Mucosa of descending colon (tissue), 3 donors: ENCODE results near the gene CLCN5. TPM values are rescaled to one million over a fixed set of nuclear protein-coding genes. Genes with fewer than 3 reads are reported as not detected.

Experiments
- ATAC-seq: fragments of 200-7000 bp; cut with Tn5 transposase; one replicate; pipeline ENCODE4 v1.9.1; 2020; ENCODE audit warnings: mild to moderate bottlenecking, moderate library complexity
- DNase-seq, 3 donors: peaks; one replicate each; pipeline ENCODE4 v3.0.0-alpha.2; 2020
- H3K36me3 ChIP-seq: fragments of 200-600 bp; one replicate; pipeline ENCODE4 v1.8.0; 2021; ENCODE audit warnings: low read depth, mild to moderate bottlenecking
- H3K4me1 ChIP-seq: fragments of 200-600 bp; one replicate; pipeline ENCODE4 v1.8.0; 2021; ENCODE audit warnings: low read depth, mild to moderate bottlenecking
- H3K4me3 ChIP-seq: fragments of 200-600 bp; one replicate; pipeline ENCODE4 v1.8.0; 2021; ENCODE audit warnings: mild to moderate bottlenecking
- H3K9me3 ChIP-seq: fragments of 200-600 bp; one replicate; pipeline ENCODE4 v1.8.0; 2021; ENCODE audit warnings: mild to moderate bottlenecking
- intact Hi-C, 2 donors: fragments of 100-400 bp; cut with DNase I in 1 of 2; cut with micrococcal nuclease in 1 of 2; formaldehyde crosslinking; loops; one replicate each; pipeline versions ENCODE4 v1.11.0 to v1.11.1; 2022; cut with DNase I, micrococcal nuclease
- total RNA-seq, 3 donors: library from RNA; stranded (reverse); fragmentation: NEBNext Ultra II Directional in 2 of 3; extraction: Animal tissue kit (Norgen Biotek cat#: 25700) in 2 of 3; gene quantifications; one replicate each; pipeline versions ENCODE4 v1.2.1 to v1.2.4, GENCODE V29; 2021 to 2023
- TF ChIP-seq, protein P1 (sequence below): fragments of 200-600 bp; IDR thresholded peaks from one replicate; pipeline ENCODE4 v1.8.0; 2022; ENCODE audit warnings: antibody characterized with exemption, mild to moderate bottlenecking
- donor health status: DM: no; HTN: no; CAD: no; lungs with moderate emphysema.
- donor health status: DM: no; HTN: no; CAD: no.
- donor health status: DM: no; HTN: yes; CAD: no.

Gene CLCN5
- total RNA-seq, 3 donors from 2014 or later, result 5.4 to 11.9 (median 10.0) TPM

DNA sequence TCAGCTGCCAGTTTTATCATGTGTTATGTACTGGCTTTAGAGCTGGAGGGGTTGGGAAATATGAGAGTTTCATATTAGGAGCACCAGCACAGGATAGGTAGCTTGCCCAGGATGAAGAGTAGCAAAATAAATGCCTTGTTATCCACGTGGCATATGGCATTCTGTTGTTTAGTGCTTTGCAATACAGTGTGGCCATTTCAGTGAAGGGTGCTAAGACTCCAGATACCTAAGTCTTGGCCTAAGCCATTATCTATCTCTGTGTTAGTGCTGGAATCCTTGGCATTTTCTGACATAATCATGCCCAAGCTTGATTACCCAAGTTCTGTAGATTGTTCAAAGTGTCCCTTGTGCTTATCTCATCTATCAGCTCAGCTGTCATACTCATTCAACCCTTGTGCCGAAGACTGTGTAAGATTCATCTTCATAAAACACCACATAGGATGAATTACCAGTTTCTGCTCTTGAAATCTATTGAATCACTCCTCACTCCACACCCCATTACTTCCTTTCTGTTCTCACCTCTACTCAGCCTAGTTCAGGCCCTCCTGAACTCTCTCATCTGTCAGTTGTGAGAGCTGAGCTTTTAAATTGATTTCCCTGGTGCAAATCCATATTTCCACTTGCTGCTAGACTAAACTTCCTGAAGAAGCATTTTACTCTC, 73.5 kb downstream of the CLCN5 start:
- DNase-seq (no peak), ATAC-seq (no peak)
- H3K36me3 ChIP-seq, result no peaks in the 10 kb centered on the region
- H3K4me1 ChIP-seq, result no peaks in the 10 kb centered on the region
- H3K9me3 ChIP-seq, result no peaks in the 10 kb centered on the region
- intact Hi-C loops, result no loop called here
- no peak overlapping the region for H3K4me3 ChIP-seq
- TF ChIP-seq, protein P1, sequence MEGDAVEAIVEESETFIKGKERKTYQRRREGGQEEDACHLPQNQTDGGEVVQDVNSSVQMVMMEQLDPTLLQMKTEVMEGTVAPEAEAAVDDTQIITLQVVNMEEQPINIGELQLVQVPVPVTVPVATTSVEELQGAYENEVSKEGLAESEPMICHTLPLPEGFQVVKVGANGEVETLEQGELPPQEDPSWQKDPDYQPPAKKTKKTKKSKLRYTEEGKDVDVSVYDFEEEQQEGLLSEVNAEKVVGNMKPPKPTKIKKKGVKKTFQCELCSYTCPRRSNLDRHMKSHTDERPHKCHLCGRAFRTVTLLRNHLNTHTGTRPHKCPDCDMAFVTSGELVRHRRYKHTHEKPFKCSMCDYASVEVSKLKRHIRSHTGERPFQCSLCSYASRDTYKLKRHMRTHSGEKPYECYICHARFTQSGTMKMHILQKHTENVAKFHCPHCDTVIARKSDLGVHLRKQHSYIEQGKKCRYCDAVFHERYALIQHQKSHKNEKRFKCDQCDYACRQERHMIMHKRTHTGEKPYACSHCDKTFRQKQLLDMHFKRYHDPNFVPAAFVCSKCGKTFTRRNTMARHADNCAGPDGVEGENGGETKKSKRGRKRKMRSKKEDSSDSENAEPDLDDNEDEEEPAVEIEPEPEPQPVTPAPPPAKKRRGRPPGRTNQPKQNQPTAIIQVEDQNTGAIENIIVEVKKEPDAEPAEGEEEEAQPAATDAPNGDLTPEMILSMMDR, result no peak

DNA sequence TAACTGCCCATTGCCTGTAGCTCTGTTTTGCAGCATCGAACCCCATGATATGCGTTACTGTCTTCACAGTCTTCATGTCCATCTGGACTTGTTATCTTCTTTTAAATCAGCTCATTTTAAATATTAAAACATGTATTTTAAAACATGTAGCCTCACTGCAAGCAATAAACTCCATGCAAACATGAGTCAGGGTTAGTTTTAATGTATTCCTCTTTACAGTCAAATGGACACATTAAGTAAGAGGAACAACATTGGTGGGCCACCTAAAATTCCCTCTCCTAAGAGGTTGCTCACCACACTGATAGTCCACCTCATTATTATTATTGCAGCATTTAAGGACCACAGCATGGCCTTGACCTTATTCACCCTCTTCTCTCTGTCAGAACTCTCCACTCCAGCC, 74.1 kb downstream of the CLCN5 start:
- intact Hi-C loops, result no loop called here
- Histone ChIP-seq H3K9me3 (no peaks in the 10 kb centered on the region), H3K4me1 (no peaks in the 10 kb centered on the region), H3K4me3 (no peak overlapping the region), H3K36me3 (no peaks in the 10 kb centered on the region)
- TF ChIP-seq, protein P1, result no peak
- ATAC-seq (no peak), DNase-seq (no peak)

DNA sequence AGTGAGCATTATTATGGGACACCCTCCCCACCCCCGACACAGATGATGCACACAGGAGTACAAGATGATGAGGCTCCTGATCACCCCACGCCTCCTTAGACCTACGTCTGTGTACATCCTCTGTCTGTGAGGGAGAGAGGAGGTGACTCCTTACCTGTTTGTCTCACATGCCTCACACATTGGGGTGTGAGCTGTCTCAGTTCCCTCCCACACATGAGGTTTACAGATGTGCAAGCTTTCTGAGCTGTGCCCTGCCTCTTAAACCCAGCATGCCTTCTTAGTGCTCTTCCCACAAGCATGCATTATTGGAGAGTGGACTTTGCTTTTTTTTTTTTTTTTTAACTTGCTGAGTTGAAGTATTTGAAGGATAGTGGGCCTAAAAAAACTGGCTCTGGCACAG, 76.7 kb downstream of the CLCN5 start:
- TF ChIP-seq, protein P1, result no peak
- H3K9me3 ChIP-seq, result no peaks in the 10 kb centered on the region
- ATAC-seq (no peak), DNase-seq (no peak)
- H3K4me1 ChIP-seq, result no peaks in the 10 kb centered on the region
- H3K4me3 ChIP-seq, result no peak overlapping the region
- no peaks in the 10 kb centered on the region for H3K36me3 ChIP-seq
- intact Hi-C loops, result no loop called here

DNA sequence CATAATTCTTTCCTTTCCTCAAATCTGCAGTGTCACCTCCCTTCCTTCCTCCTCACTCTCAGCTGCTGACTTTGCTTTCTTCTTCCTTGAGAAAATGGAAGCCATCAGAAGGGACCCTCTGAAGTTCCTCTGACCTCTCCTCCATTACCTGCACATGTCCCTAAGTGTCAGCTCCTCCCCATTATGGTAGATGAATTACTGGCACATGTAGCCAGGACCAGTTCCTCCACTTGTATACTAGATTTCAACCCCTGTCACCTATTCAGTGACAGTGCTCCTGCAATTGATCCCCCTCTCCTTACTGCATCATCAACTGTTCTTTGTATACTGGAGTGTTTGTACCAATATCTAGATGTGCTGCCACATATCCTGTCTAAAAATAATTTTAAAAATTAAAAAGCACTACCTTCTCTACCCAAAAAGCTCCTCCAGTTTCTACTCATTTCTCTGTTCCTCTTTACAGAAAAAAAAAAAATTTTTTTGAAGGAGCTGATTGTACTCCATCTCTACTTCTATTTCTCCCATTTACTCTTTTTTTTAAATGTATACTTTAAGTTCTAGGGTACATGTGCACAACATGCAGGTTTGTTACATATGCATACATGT, 78.6 kb downstream of the CLCN5 start:
- DNase-seq, result no peak
- TF ChIP-seq, protein P1, result no peak
- intact Hi-C loops, result no loop called here
- ATAC-seq, result no peak
- Histone ChIP-seq H3K4me3 (no peak overlapping the region), H3K36me3 (no peaks in the 10 kb centered on the region), H3K4me1 (no peaks in the 10 kb centered on the region), H3K9me3 (no peaks in the 10 kb centered on the region)

DNA sequence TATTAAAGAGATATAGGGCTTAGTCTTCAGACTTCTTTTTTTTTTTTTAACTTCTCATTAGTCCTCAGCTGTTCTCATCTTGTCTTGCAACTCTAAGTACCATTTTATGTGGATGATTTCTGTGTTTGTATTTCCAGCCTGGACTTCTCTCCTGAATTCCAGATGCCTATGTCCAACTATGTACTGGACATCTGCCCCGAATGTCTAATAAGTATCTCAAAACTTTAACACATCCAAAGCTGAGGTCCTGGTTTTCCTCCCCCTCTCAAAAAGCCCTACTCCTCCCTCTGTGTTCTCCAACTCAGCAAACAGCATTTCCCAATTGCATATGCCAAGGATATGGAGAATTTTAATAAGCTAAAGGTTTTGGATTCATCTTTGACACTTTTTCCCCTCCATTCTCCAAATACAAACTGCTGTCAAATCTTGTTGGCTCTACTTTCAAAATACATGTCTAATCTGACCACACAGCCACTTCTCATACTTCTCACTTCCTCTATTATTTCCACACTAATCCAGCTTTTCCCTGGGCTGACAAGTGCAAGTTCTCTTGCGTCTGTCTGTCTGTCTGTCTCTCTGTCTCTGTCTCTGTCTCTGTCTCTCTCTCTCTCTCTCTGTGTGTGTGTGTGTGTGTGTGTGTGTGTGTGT, 79.8 kb downstream of the CLCN5 start:
- Histone ChIP-seq H3K36me3 (no peaks in the 10 kb centered on the region), H3K4me3 (no peak overlapping the region), H3K4me1 (no peaks in the 10 kb centered on the region), H3K9me3 (no peaks in the 10 kb centered on the region)
- intact Hi-C loops, result no loop called here
- ATAC-seq (no peak), DNase-seq (no peak)
- TF ChIP-seq, protein P1, result no peak
